HG02798 (cell line): Measurements from ENCODE around the gene MACROD2.

Experiments
- ATAC-seq: cut with Tn5 transposase; IDR thresholded peaks from one replicate; pipeline ENCODE4 v1.9.1; 2021; ENCODE audit warnings: mild to moderate bottlenecking; ENCODE audit not compliant: unreplicated experiment, poor library complexity

MACROD2 gene

GRCh38 chr20:15032352-15032622, 1037.0 kb downstream of the MACROD2 start:
- no peak for ATAC-seq

GRCh38 chr20:15033269-15033668, 1038.0 kb downstream of the MACROD2 start:
- ATAC-seq, result no peak

GRCh38 chr20:15033891-15034290, 1038.6 kb downstream of the MACROD2 start:
- ATAC-seq, result no peak

- ATAC-seq, result no peak
These were observed 1041.6 kb downstream of the MACROD2 start for GRCh38 chr20:15036948-15037347.

- ATAC-seq, result no peak
These were observed 1043.9 kb downstream of the MACROD2 start for GRCh38 chr20:15039088-15039752.

GRCh38 chr20:15042723-15043122, 1047.4 kb downstream of the MACROD2 start:
- ATAC-seq, result no peak

- ATAC-seq, result no peak
These were observed 1049.9 kb downstream of the MACROD2 start for GRCh38 chr20:15045246-15045645.

- no peak for ATAC-seq
These were observed 1051.7 kb downstream of the MACROD2 start for GRCh38 chr20:15047042-15047441.

GRCh38 chr20:15047601-15048000, 1052.3 kb downstream of the MACROD2 start:
- no peak for ATAC-seq

- ATAC-seq, result no peak
These were observed 1060.9 kb downstream of the MACROD2 start for GRCh38 chr20:15056246-15056645.

GRCh38 chr20:15058841-15059240, 1063.5 kb downstream of the MACROD2 start:
- no peak for ATAC-seq

- ATAC-seq, result no peak
These were observed 1064.1 kb downstream of the MACROD2 start for GRCh38 chr20:15059438-15059837.

GRCh38 chr20:15060265-15061060, 1065.1 kb downstream of the MACROD2 start:
- ATAC-seq, result no peak

- ATAC-seq, result no peak
These were observed 1065.7 kb downstream of the MACROD2 start for GRCh38 chr20:15061061-15061430.

GRCh38 chr20:15061955-15062354, 1066.6 kb downstream of the MACROD2 start:
- no peak for ATAC-seq

- ATAC-seq, result no peak
These were observed 1067.8 kb downstream of the MACROD2 start for GRCh38 chr20:15063081-15063480.

GRCh38 chr20:15064741-15065140, 1069.4 kb downstream of the MACROD2 start:
- ATAC-seq, result no peak

GRCh38 chr20:15065794-15066193, 1070.5 kb downstream of the MACROD2 start:
- ATAC-seq, result no peak

- no peak for ATAC-seq
These were observed 1073.2 kb downstream of the MACROD2 start for GRCh38 chr20:15068486-15068885.

GRCh38 chr20:15069355-15069754, 1074.0 kb downstream of the MACROD2 start:
- ATAC-seq, result no peak

GRCh38 chr20:15071085-15071808, 1075.9 kb downstream of the MACROD2 start:
- ATAC-seq, result no peak
